GM12878 (cell line): ENCODE data around the gene CPNE9. TPM values are rescaled to one million over a fixed set of nuclear protein-coding genes. Genes with fewer than 3 reads are reported as not detected.
A peak's percentile ranks its signal among the peaks of the same experiment; 100 is the strongest.

Experiments used
- ATAC-seq: fragments of 200-7000 bp; cut with Tn5 transposase; 3 replicates; pipeline ENCODE4 v1.9.1; 2020; ENCODE audit warnings: mild to moderate bottlenecking, moderate library complexity
- BruUV-seq: library from RNA; stranded (reverse); fragments of 400-500 nt; replicated peaks from 2 replicates; lab custom pipeline; 2021; lab: Mats Ljungman, UMichigan
- CTCF ChIA-PET: fragments of 300-600 bp; sonication (Branson Sonifier 250); formaldehyde crosslinking; extraction: SDS; loops from one replicate; lab custom pipeline; 2021; ENCODE audit warnings: inconsistent platforms; lab: Yijun Ruan, JAX
- POLR2A ChIA-PET: fragments of 350-600 bp; formaldehyde crosslinking; extraction: SDS; loops from one replicate; lab custom pipeline; 2021; ENCODE audit warnings: inconsistent platforms; lab: Charles Lee
- RAD21 ChIA-PET: fragments of 300-600 bp; sonication (Branson Sonifier 250); formaldehyde crosslinking; loops from one replicate; lab custom pipeline; 2023; ENCODE audit warnings: antibody characterized with exemption; ENCODE audit not compliant: unreplicated experiment; lab: Charles Lee
- SMC1A ChIA-PET: fragments of 300-600 bp; sonication (Branson Sonifier 250); formaldehyde crosslinking; loops from one replicate; lab custom pipeline; 2023; ENCODE audit not compliant: unreplicated experiment, uncharacterized antibody; lab: Charles Lee
- DNase-seq: peaks from one replicate; pipeline ENCODE4 v3.0.0-alpha.2; 2011; ENCODE audit warnings: low read depth, low spot score
- FAIRE-seq: peaks from 3 replicates; lab custom pipeline; 2011; peaks lifted over from hg19 to GRCh38; lab: Jason Lieb, UNC
- H2AFZ ChIP-seq: 2 replicates; pipeline ENCODE4 v1.6.0; 2011; ENCODE audit warnings: low read depth, low read length, control low read depth; ENCODE audit not compliant: control insufficient read depth
- H3K27ac ChIP-seq: 2 replicates; pipeline ENCODE4 v1.5.1; 2011; ENCODE audit warnings: control low read depth; ENCODE audit not compliant: control insufficient read depth, insufficient read depth
- H3K27me3 ChIP-seq, 2 experiments: replicated peaks in 1 of 2; 2 replicates each; pipeline versions ENCODE4 v1.6.0 to v1.6.1; 2011; ENCODE audit warnings: low read length in 1 of 2; ENCODE audit not compliant: control insufficient read depth in 2 of 2, insufficient read depth in 2 of 2
- H3K36me3 ChIP-seq, 2 experiments: 2 replicates each; pipeline ENCODE4 v1.5.1; 2011; ENCODE audit warnings: low read length in 1 of 2; ENCODE audit not compliant: control insufficient read depth in 2 of 2, insufficient read depth in 2 of 2
- H3K4me1 ChIP-seq: 2 replicates; pipeline ENCODE4 v1.6.1; 2011; ENCODE audit warnings: mild to moderate bottlenecking, low read length, moderate library complexity, mixed read lengths; ENCODE audit not compliant: control insufficient read depth, insufficient read depth
- H3K4me2 ChIP-seq: 2 replicates; pipeline ENCODE4 v1.6.0; 2011; ENCODE audit warnings: control low read depth; ENCODE audit not compliant: control insufficient read depth, insufficient read depth
- H3K4me3 ChIP-seq: fragments of 200-600 bp; sonication (generic); 2 replicates; pipeline ENCODE4 v1.5.1; 2016
- H3K79me2 ChIP-seq: 2 replicates; pipeline ENCODE4 v1.6.0; 2011; ENCODE audit warnings: low read length; ENCODE audit not compliant: control insufficient read depth, insufficient read depth
- H3K9ac ChIP-seq: 2 replicates; pipeline ENCODE4 v1.8.0; 2011; ENCODE audit warnings: low read length, control low read depth, mixed read lengths; ENCODE audit not compliant: control insufficient read depth, insufficient read depth
- H3K9me3 ChIP-seq: replicated peaks from 3 replicates; pipeline ENCODE4 v1.5.1; 2011; ENCODE audit warnings: mild to moderate bottlenecking, low read length; ENCODE audit not compliant: control insufficient read depth, insufficient read depth
- H4K20me1 ChIP-seq: 2 replicates; pipeline ENCODE4 v1.6.0; 2011; ENCODE audit not compliant: control insufficient read depth, insufficient read depth
- ATF7 ChIP-seq: fragments of 450-650 bp; IDR thresholded peaks from 2 replicates; pipeline ENCODE4 v1.6.1; 2016; ENCODE audit warnings: low read depth, mild to moderate bottlenecking
- CHD4 ChIP-seq: fragments of 200-600 bp; sonication (generic); IDR thresholded peaks from 2 replicates; pipeline ENCODE4 v1.6.1; 2016; ENCODE audit warnings: mild to moderate bottlenecking
- ESRRA ChIP-seq: IDR thresholded peaks from 2 replicates; pipeline ENCODE4 v1.6.1; 2012; ENCODE audit warnings: mild to moderate bottlenecking, low read length, improper control_type of control experiment
- IKZF1 ChIP-seq: fragments of 450-650 bp; conservative IDR thresholded peaks from 2 replicates; pipeline ENCODE4 v1.6.1; 2017; ENCODE audit warnings: antibody characterized with exemption, mild to moderate bottlenecking
- IKZF2 ChIP-seq, 2 experiments: fragments of 450-650 bp; IDR thresholded peaks; 2 replicates each; pipeline ENCODE4 v1.6.1; 2017; ENCODE audit warnings: mild to moderate bottlenecking in 2 of 2, moderate library complexity in 2 of 2
- MLLT1 ChIP-seq: fragments of 450-650 bp; IDR thresholded peaks from 2 replicates; pipeline ENCODE4 v1.6.1; 2016; ENCODE audit warnings: mild to moderate bottlenecking
- NR2C1 ChIP-seq: fragments of 450-650 bp; IDR thresholded peaks from 2 replicates; pipeline ENCODE4 v1.6.1; 2017; ENCODE audit warnings: antibody characterized with exemption, mild to moderate bottlenecking, moderate library complexity
- PAX8 ChIP-seq: fragments of 450-650 bp; IDR thresholded peaks from 2 replicates; pipeline ENCODE4 v1.6.1; 2017; ENCODE audit warnings: mild to moderate bottlenecking, moderate library complexity
- POLR2AphosphoS5 ChIP-seq: IDR thresholded peaks from 2 replicates; pipeline ENCODE4 v1.6.1; 2011; ENCODE audit warnings: mild to moderate bottlenecking, low read length, inconsistent platforms
- RCOR1 ChIP-seq: conservative IDR thresholded peaks from 2 replicates; pipeline ENCODE4 v1.6.1; 2012; ENCODE audit warnings: low read depth, low read length, improper control_type of control experiment
- SUZ12 ChIP-seq: fragments of 200-600 bp; sonication (generic); IDR thresholded peaks from one replicate; pipeline ENCODE4 v1.6.1; 2018; ENCODE audit warnings: antibody characterized with exemption, mild to moderate bottlenecking; ENCODE audit not compliant: unreplicated experiment
- YY1 ChIP-seq: IDR thresholded peaks from 2 replicates; pipeline ENCODE4 v1.6.1; 2011; ENCODE audit warnings: low read depth, mild to moderate bottlenecking, low read length
- ZBTB33 ChIP-seq: fragments of 450-650 bp; IDR thresholded peaks from 2 replicates; pipeline ENCODE4 v1.6.1; 2017; ENCODE audit warnings: mild to moderate bottlenecking
- ZNF622 ChIP-seq: fragments of 450-650 bp; IDR thresholded peaks from 2 replicates; pipeline ENCODE4 v1.6.1; 2017; ENCODE audit warnings: mild to moderate bottlenecking, inconsistent platforms
- ZSCAN29 ChIP-seq: fragments of 450-650 bp; IDR thresholded peaks from 2 replicates; pipeline ENCODE4 v1.6.1; 2017; ENCODE audit warnings: mild to moderate bottlenecking, moderate library complexity
- WGBS: methylation state at CpG from one replicate; pipeline ENCODE4 v1.1.6; 2016; ENCODE audit warnings: low lambda C conversion rate; ENCODE audit not compliant: insufficient replicate concordance, insufficient coverage; ENCODE audit errors: missing lambda C conversion rate; 5-methylcytosine and 5-hydroxymethylcytosine counted together
- in situ Hi-C: fragments of 300-500 bp; cut with MboI; formaldehyde crosslinking; loops from 9 replicates; pipeline ENCODE4 v1.14.3; 2018; ENCODE audit warnings: mixed read lengths
- intact Hi-C: fragments of 100-400 bp; cut with micrococcal nuclease; formaldehyde crosslinking; loops from one replicate; pipeline ENCODE4 v1.14.2; 2022; ENCODE audit not compliant: unreplicated experiment
- polyA plus RNA-seq, 11 experiments: library from polyadenylated mRNA; depleted of rRNA in 4 of 11; unstranded in 6 of 11; stranded (reverse) in 5 of 11; fragments of >200 nt; fragmentation: Nextera tagmentation in 4 of 11; fragmentation: Illumina TruSeq in 1 of 11; extraction: Ambion mirVana in 4 of 11; extraction: Trizol in 1 of 11; gene quantifications; 1 replicate in 1 of 11; 2 replicates in 10 of 11; pipeline versions ENCODE4 v1.2.1 to v1.2.3, GENCODE V29; 2011 to 2016; ENCODE audit warnings: inconsistent platforms in 2 of 11, missing spikeins in 2 of 11, low read depth in 1 of 11
- total RNA-seq, 4 experiments: library from RNA; depleted of rRNA in 3 of 4; stranded (reverse); fragments of >200 nt in 3 of 4; fragmentation: Illumina TruSeq in 1 of 4; extraction: Trizol in 1 of 4; gene quantifications; 2 replicates each; pipeline versions ENCODE4 v1.2.1 to v1.2.3, GENCODE V29; 2013 to 2021

The CPNE9 gene
- total and polyA plus RNA-seq, 10 of the 15 experiments (the other 5 are each of a cell fraction or from before 2014, with no cell fraction given) = 0.02 to 0.12 (median 0.05) TPM; not detected in 7

- TF ChIP-seq ZBTB33 = no peak; the same call in 1 of the 2 replicates
- peak; percentile 53 for TF ChIP-seq NR2C1
- peak; percentile 80 to 81 for TF ChIP-seq IKZF2 (IDR thresholded peaks at IDR 0.05)
- TF ChIP-seq ZSCAN29 = no peak
- TF ChIP-seq RCOR1 = no peak
- TF ChIP-seq YY1 = peak; percentile 72; the same call in 1 of the 2 replicates
Measured at GRCh38 chr3:9731206-9732079, 27.8 kb downstream of the CPNE9 start, which contains the start of gene BRPF1 (continued).

GRCh38 chr3:9732080-9732739 is 28.6 kb downstream of the CPNE9 start:
- Histone ChIP-seq H3K4me3 (peak overlapping the region; percentile 94), H3K9me3 (no peaks in the 10 kb centered on the region)
- CTCF ChIA-PET = interaction anchor here (0.8 to 2.8 kb wide), 8 partner anchors 11 to 370 kb away, joined by 3 to 24 read pairs (median 3); partner anchors contain the start of genes MTMR14 and OGG1

More at GRCh38 chr3:9732080-9732739, 28.6 kb downstream of the CPNE9 start:
- WGBS = 1% methylated on average over 36 of the region's 41 CpGs
- Histone ChIP-seq H3K27ac (peak overlapping the region; percentile 100), H3K4me2 (peak overlapping the region; percentile 97), H3K27me3 (no peaks in the 10 kb centered on the region), H2AFZ (peak overlapping the region; percentile 99), H4K20me1 (peaks cover 3% of the 10 kb centered on the region), H3K36me3 (peaks cover 2 to 17% of the 10 kb centered on the region in 2 experiments), H3K4me1 (peaks cover 12% of the 10 kb centered on the region), H3K79me2 (peaks cover 33% of the 10 kb centered on the region), H3K9ac (peak overlapping the region; percentile 98)
- RAD21 ChIA-PET = interaction anchor here (1.0 to 1.9 kb wide), 6 partner anchors 18 to 228 kb away, joined by 3 to 8 read pairs (median 3); partner anchors contain the start of gene OGG1
- FAIRE-seq (no peak), DNase-seq (no peak), ATAC-seq (peak; percentile 13)
- intact Hi-C loops (loop anchor here (5.0 to 10.0 kb wide), 3 partner anchors 60 to 377 kb away; partner anchors contain the start of genes ARPC4 and TADA3), in situ Hi-C loops (no loop called here)
- no TSS peak for BruUV-seq
- SMC1A ChIA-PET = interaction anchor here (0.7 to 2.7 kb wide), 7 partner anchors 17 to 228 kb away, joined by 3 to 16 read pairs (median 3); partner anchors contain the start of genes MTMR14 and OGG1
- no peak for TF ChIP-seq IKZF1
- no peak for TF ChIP-seq MLLT1
- peak; percentile 47; the same call in 1 of the 2 replicates for TF ChIP-seq YY1
- no peak for TF ChIP-seq ZNF622
- TF ChIP-seq CHD4 = no peak
- no peak for TF ChIP-seq SUZ12
- no peak for TF ChIP-seq ATF7
- TF ChIP-seq POLR2AphosphoS5 = peak; percentile 58
- no peak for TF ChIP-seq PAX8
- no peak for TF ChIP-seq ESRRA
- POLR2A ChIA-PET = interaction anchor here (0.6 to 1.8 kb wide), 7 partner anchors 15 to 1006 kb away, joined by 3 to 10 read pairs (median 3); partner anchors contain the start of genes ARPC4, TADA3 and THUMPD3
